ENCODE measurements around the gene C12orf57.

C12orf57 gene

GRCh38 chr12:6925239-6925539 is 18.6 kb upstream of the C12orf57 start:
- Mint-ChIP-seq H3K9me3 (no peaks in the 10 kb centered on the region), H3K4me1 (peaks cover 50% of the 10 kb centered on the region), H3K36me3 (peaks cover 18% of the 10 kb centered on the region), H3K27ac (peak overlapping the region; percentile 39), H3K27me3 (peaks cover 23% of the 10 kb centered on the region), H3K4me3 (peak overlapping the region; percentile 55)
- CTCF ChIA-PET = interaction anchor here (0.6 to 5.8 kb wide), 17 partner anchors 9 to 436 kb away, joined by 3 to 39 read pairs (median 5); partner anchors contain the start of genes C12orf57, ENO2, RNU7-1 and SPSB2
- DNase-seq = no peak

- peaks cover 52% of the 10 kb centered on the region for H3K4me1 Mint-ChIP-seq
- DNase-seq = no peak
- H3K27me3 Mint-ChIP-seq = peaks cover 23% of the 10 kb centered on the region
- CTCF ChIA-PET = interaction anchor here (0.6 to 5.8 kb wide), 18 partner anchors 8 to 435 kb away, joined by 3 to 39 read pairs (median 4); partner anchors contain the start of genes C12orf57, ENO2, RNU7-1 and SPSB2
- peaks cover 18% of the 10 kb centered on the region for H3K36me3 Mint-ChIP-seq
- H3K27ac Mint-ChIP-seq = no peak overlapping the region
- peak overlapping the region; percentile 81 for H3K4me3 Mint-ChIP-seq
- no peaks in the 10 kb centered on the region for H3K9me3 Mint-ChIP-seq
These were observed 18.1 kb upstream of the C12orf57 start for GRCh38 chr12:6925540-6926279.

DNA sequence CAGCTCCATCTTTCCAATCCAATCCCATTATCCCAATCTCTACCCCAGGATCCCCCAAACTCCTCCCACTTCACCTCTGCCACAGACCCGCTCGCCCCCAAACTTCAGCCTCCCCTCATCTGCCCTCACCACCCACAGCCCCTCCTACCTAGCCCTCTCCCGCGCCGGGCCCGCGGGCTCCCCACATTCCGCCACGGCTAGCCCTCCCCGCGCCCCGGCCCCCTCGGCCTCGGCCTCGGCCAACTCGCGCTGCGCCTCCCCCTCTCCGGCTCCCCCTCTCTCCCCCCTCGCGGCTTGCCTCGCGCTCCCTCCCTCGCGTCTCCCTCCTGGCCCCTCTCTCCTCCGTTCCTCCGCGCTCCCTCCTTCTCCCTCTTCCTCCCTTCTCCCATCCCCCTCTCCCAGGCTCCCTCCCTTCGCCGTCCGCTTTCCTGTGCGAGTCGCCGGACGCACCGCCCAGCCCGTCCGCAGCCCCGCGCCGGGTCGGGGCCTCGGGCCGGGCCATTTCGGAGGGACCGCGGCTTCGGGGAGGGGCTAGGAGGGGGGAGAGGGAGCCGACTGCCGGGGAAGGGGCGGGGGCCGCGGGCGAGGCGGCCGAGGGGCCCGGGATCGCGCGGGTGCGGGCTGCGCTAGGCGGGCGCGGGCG is 16.3 kb upstream of the C12orf57 start, which contains the start of gene ATN1:
TSS of gene ATN1 (plus strand) at position 581 of the 643 bp plus-strand sequence. CDS start 6,043 bp downstream, outside the sequence.
- DNase-seq = peak; percentile 70
- no peaks in the 10 kb centered on the region for H3K9me3 Mint-ChIP-seq
- CTCF ChIA-PET = interaction anchor here (1.8 to 5.8 kb wide), 5 partner anchors 10 to 37 kb away, joined by 4 to 39 read pairs (median 29); partner anchors contain the start of genes C12orf57 and RNU7-1
- H3K4me3 Mint-ChIP-seq = peak within 1 kb of the TSS; percentile 81
- peaks cover 23% of the 10 kb centered on the region for H3K27me3 Mint-ChIP-seq
- H3K36me3 Mint-ChIP-seq = peaks cover 11% of the 10 kb centered on the region
- peak within 1 kb of the TSS; percentile 67 for H3K27ac Mint-ChIP-seq
- H3K4me1 Mint-ChIP-seq = peaks cover 67% of the 10 kb centered on the region

DNA sequence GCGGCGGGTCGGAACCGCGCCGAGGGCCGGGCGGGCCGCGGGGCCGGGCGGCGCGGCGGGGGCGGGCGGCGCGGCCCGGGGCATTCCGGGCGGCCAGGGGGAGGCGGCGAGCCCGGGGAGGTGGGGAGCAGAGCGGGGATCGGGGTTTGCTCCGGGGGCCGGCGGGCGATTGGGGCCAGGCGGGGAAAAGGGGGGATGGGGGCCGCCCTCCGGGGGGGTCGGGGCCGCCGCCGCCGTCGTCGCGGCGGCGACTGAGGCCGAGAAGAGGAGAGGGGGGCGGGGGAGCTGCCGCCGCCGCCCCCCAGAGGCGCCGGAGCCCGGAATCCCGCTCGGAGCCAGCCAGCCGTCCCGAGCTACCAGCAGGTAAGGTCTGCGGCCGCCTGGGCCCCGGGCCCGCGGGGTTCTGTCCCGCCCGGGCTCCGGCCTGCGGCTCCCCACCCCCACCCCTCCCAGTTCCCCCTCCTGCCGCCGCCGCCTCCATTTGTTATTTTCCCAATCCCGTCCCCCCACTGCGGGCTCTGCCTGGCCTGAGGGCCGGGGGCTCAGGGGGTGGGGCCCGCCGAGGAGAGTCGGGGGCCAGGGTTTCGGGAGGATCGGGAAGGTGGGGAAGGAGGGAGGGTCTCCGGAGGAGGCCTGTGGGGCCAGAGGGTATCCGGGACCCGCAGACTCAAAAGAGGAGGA is 15.7 kb upstream of the C12orf57 start:
- peaks cover 23% of the 10 kb centered on the region for H3K27me3 Mint-ChIP-seq
- H3K36me3 Mint-ChIP-seq = peaks cover 11% of the 10 kb centered on the region
- H3K4me1 Mint-ChIP-seq = peaks cover 73% of the 10 kb centered on the region
- peak overlapping the region; percentile 75 for H3K4me3 Mint-ChIP-seq
- peak overlapping the region; percentile 64 for H3K27ac Mint-ChIP-seq
- CTCF ChIA-PET = interaction anchor here (1.7 to 5.4 kb wide), 2 partner anchors 10 to 17 kb away, joined by 8 to 29 read pairs; partner anchors contain the start of genes C12orf57 and RNU7-1
- no peaks in the 10 kb centered on the region for H3K9me3 Mint-ChIP-seq
- peak; percentile 41 for DNase-seq

- H3K4me1 Mint-ChIP-seq = peaks cover 80% of the 10 kb centered on the region
- peak overlapping the region; percentile 75 for H3K4me3 Mint-ChIP-seq
- no peak for DNase-seq
- H3K27ac Mint-ChIP-seq = peak overlapping the region; percentile 64
- peaks cover 23% of the 10 kb centered on the region for H3K27me3 Mint-ChIP-seq
- CTCF ChIA-PET = interaction anchor here (1.7 to 5.4 kb wide), 2 partner anchors 9 to 16 kb away, joined by 8 to 29 read pairs; partner anchors contain the start of genes C12orf57 and RNU7-1
- no peaks in the 10 kb centered on the region for H3K9me3 Mint-ChIP-seq
- peaks cover 13% of the 10 kb centered on the region for H3K36me3 Mint-ChIP-seq
These were observed 15.0 kb upstream of the C12orf57 start for GRCh38 chr12:6928703-6929407.

DNA sequence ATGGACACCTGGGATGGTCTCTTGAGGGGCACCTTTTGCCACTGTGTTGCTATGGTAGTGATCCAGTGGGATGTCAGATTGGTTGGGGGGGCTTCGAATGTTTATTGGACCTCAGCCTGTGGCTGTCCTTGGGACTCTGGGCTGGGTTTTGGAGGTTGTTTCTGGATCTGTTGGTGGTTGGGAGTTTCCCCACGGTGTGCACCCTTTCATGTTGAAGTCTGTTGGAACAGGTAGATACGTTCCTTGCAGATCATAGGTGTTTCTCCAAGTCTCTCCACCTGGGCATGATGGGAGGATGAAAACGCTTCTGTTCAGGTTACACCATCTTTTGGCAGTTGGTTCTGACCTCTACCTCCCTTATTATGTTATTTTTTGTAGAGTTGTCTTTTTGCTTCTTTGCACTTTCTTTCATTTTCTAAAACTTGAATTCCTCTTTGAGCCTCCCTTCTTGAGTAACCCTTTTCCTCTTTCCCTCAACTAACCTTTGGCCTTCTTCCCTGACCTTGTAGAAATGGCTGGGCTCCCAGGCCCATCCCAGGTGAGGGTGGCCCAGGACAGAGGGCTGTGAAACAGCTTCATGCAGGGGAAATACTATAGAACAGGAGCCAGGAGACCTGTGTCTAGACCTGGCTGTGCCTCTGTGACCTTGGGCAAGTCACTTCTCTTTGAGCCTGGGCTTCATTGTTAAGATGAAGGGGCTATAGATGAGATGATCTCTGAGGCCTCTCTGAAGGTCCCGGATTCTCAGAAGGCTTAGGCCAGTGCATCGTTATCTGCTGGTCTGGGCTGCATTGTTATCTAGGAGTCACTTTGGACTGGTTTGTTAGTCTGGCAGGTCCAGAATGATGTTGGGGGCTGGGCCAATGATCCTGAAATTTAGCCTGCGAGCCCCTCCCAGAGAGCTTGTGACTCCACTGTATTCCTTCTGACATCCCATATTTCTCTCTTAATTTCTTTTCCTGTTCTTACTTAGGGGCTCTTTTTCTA is 14.1 kb upstream of the C12orf57 start:
- no peak for DNase-seq
- CTCF ChIA-PET = interaction anchor here (0.6 to 5.4 kb wide), 3 partner anchors 8 to 15 kb away, joined by 5 to 29 read pairs (median 8); partner anchors contain the start of genes C12orf57 and RNU7-1
- peaks cover 16% of the 10 kb centered on the region for H3K36me3 Mint-ChIP-seq
- H3K27me3 Mint-ChIP-seq = peaks cover 22% of the 10 kb centered on the region
- H3K4me3 Mint-ChIP-seq = peak overlapping the region; percentile 75
- H3K9me3 Mint-ChIP-seq = no peaks in the 10 kb centered on the region
- peak overlapping the region; percentile 69 for H3K27ac Mint-ChIP-seq
- peaks cover 80% of the 10 kb centered on the region for H3K4me1 Mint-ChIP-seq

DNA sequence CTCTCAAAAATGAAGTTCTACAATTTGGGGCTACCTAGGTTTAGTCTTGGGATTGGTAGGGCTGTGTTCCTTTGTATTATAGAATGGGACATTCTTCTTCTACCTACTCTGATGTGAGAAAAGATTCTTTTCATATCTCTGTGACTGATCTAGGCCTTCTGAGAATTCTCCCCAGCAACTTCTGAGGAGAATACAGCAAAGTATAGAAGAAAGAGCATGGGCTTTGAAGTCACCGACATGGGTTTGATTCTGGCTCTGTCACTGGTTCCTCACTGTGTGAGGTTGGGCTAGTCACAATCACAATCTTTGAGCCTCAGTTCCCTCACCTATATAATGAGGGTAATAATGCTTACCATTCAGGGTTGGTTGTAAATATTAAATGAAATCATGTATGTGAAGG is 11.1 kb upstream of the C12orf57 start:
- Mint-ChIP-seq H3K9me3 (no peaks in the 10 kb centered on the region), H3K36me3 (peaks cover 35% of the 10 kb centered on the region), H3K27me3 (peaks cover 6% of the 10 kb centered on the region), H3K4me1 (peaks cover 79% of the 10 kb centered on the region), H3K27ac (peak overlapping the region; percentile 92), H3K4me3 (no peak overlapping the region)
- CTCF ChIA-PET = interaction anchor here (1.4 kb wide), 1 partner anchor 9 kb away, joined by 5 read pairs; no protein-coding TSS in a partner anchor
- DNase-seq = no peak

DNA sequence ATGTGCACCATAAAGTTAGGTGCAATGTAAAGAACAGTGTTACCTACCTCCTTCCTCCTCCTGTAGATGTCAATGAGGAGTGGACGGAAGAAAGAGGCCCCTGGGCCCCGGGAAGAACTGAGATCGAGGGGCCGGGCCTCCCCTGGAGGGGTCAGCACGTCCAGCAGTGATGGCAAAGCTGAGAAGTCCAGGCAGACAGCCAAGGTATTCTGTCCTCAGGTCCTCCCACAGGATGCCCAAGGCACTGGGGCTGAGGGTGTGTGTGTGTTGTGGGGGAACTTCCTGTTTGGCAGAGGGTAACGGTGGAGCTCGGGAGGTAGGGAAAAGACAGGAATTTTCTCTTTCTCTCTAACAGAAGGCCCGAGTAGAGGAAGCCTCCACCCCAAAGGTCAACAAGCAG is 9.7 kb upstream of the C12orf57 start:
- CTCF ChIA-PET = interaction anchor here (0.8 to 2.5 kb wide), 4 partner anchors 10 to 179 kb away, joined by 3 to 8 read pairs (median 5); partner anchors contain the start of gene SPSB2
- Mint-ChIP-seq H3K27ac (peak overlapping the region; percentile 29), H3K4me3 (no peak overlapping the region), H3K4me1 (peaks cover 77% of the 10 kb centered on the region), H3K27me3 (no peaks in the 10 kb centered on the region), H3K9me3 (no peaks in the 10 kb centered on the region), H3K36me3 (peaks cover 34% of the 10 kb centered on the region)
- no peak for DNase-seq

GRCh38 chr12:6935371-6936193 is 8.2 kb upstream of the C12orf57 start:
- Mint-ChIP-seq H3K9me3 (no peaks in the 10 kb centered on the region), H3K27me3 (no peaks in the 10 kb centered on the region), H3K4me3 (peak overlapping the region; percentile 82), H3K27ac (peak overlapping the region; percentile 97), H3K4me1 (peaks cover 68% of the 10 kb centered on the region), H3K36me3 (peaks cover 36% of the 10 kb centered on the region)
- no peak for DNase-seq
- CTCF ChIA-PET = interaction anchor here (1.3 to 2.5 kb wide), 3 partner anchors 10 to 178 kb away, joined by 3 to 8 read pairs (median 7); partner anchors contain the start of gene SPSB2

DNA sequence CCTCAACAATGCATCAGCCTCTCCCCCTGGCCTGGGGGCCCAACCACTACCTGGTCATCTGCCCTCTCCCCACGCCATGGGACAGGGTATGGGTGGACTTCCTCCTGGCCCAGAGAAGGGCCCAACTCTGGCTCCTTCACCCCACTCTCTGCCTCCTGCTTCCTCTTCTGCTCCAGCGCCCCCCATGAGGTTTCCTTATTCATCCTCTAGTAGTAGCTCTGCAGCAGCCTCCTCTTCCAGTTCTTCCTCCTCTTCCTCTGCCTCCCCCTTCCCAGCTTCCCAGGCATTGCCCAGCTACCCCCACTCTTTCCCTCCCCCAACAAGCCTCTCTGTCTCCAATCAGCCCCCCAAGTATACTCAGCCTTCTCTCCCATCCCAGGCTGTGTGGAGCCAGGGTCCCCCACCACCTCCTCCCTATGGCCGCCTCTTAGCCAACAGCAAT is 7.6 kb upstream of the C12orf57 start:
- Mint-ChIP-seq H3K9me3 (no peaks in the 10 kb centered on the region), H3K36me3 (peaks cover 36% of the 10 kb centered on the region), H3K27ac (peak overlapping the region; percentile 97), H3K4me3 (peak overlapping the region; percentile 82), H3K4me1 (peaks cover 63% of the 10 kb centered on the region), H3K27me3 (no peaks in the 10 kb centered on the region)
- CTCF ChIA-PET = interaction anchor here (1.0 to 1.6 kb wide), 4 partner anchors 11 to 64 kb away, joined by 3 to 7 read pairs (median 4); partner anchors contain the start of gene SPSB2
- no peak for DNase-seq

DNA sequence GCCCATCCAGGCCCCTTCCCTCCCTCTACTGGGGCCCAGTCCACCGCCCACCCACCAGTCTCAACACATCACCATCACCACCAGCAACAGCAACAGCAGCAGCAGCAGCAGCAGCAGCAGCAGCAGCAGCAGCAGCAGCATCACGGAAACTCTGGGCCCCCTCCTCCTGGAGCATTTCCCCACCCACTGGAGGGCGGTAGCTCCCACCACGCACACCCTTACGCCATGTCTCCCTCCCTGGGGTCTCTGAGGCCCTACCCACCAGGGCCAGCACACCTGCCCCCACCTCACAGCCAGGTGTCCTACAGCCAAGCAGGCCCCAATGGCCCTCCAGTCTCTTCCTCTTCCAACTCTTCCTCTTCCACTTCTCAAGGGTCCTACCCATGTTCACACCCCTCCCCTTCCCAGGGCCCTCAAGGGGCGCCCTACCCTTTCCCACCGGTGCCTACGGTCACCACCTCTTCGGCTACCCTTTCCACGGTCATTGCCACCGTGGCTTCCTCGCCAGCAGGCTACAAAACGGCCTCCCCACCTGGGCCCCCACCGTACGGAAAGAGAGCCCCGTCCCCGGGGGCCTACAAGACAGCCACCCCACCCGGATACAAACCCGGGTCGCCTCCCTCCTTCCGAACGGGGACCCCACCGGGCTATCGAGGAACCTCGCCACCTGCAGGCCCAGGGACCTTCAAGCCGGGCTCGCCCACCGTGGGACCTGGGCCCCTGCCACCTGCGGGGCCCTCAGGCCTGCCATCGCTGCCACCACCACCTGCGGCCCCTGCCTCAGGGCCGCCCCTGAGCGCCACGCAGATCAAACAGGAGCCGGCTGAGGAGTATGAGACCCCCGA is 7.0 kb upstream of the C12orf57 start:
- peak; percentile 80 for DNase-seq
- Mint-ChIP-seq H3K27ac (peak overlapping the region; percentile 97), H3K4me3 (peak overlapping the region; percentile 82), H3K36me3 (peaks cover 36% of the 10 kb centered on the region), H3K4me1 (peaks cover 60% of the 10 kb centered on the region), H3K27me3 (no peaks in the 10 kb centered on the region), H3K9me3 (no peaks in the 10 kb centered on the region)
- CTCF ChIA-PET = interaction anchor here (0.9 to 3.3 kb wide), 7 partner anchors 11 to 65 kb away, joined by 3 to 33 read pairs (median 7); partner anchors contain the start of gene SPSB2
